AG04449 (cell line): ENCODE data around the gene FBP1.

Experiments used
- CTCF ChIA-PET: fragments of 350-600 bp; formaldehyde crosslinking; extraction: SDS; loops from one replicate; lab custom pipeline; 2021; ENCODE audit warnings: antibody characterized with exemption; lab: Yijun Ruan, JAX
- POLR2A ChIA-PET: fragments of 400-600, 350-600 bp; formaldehyde crosslinking; extraction: SDS; loops from one replicate; lab custom pipeline; 2020; ENCODE audit warnings: antibody characterized with exemption, inconsistent platforms; lab: Yijun Ruan, JAX
- DNase-seq: peaks from one replicate; pipeline ENCODE4 v3.0.0-alpha.2; 2010; ENCODE audit warnings: low read depth, low spot score
- H3K4me3 ChIP-seq: 2 replicates; pipeline ENCODE4 v1.5.1; 2011; ENCODE audit warnings: low read depth, mild to moderate bottlenecking, control low read depth, low read length
- TF ChIP-seq, protein P1 (sequence below): IDR thresholded peaks from one replicate; pipeline ENCODE4 v1.5.1; 2011; ENCODE audit warnings: mild to moderate bottlenecking, moderate library complexity, low read length, control low read depth, inconsistent platforms; ENCODE audit not compliant: insufficient read depth; ENCODE audit errors: missing control alignments

The FBP1 gene

DNA sequence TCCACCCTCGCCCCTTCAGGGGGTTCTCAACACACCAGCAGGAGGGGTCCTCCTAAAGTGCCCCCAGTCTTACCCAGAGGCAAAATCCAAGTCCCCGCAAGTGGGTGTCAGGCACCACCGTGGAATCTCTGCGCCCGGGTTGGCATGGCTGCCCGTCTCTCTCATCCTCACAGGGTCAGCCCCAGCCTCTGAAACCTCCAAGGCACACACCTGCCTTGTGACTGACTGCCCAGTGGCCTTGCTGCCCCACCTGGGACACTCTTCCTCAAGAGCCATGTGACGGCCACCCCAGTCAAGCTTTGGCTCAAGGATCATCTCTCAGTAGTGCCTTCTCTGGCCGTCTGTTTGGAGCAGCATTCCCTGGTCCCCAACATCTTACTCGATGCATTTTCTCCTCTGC lies 50.6 kb downstream of the FBP1 start:
- POLR2A ChIA-PET = no interaction called here
- DNase-seq = no peak
- no peak overlapping the region for H3K4me3 ChIP-seq
- CTCF ChIA-PET = no interaction called here
- TF ChIP-seq, protein P1, sequence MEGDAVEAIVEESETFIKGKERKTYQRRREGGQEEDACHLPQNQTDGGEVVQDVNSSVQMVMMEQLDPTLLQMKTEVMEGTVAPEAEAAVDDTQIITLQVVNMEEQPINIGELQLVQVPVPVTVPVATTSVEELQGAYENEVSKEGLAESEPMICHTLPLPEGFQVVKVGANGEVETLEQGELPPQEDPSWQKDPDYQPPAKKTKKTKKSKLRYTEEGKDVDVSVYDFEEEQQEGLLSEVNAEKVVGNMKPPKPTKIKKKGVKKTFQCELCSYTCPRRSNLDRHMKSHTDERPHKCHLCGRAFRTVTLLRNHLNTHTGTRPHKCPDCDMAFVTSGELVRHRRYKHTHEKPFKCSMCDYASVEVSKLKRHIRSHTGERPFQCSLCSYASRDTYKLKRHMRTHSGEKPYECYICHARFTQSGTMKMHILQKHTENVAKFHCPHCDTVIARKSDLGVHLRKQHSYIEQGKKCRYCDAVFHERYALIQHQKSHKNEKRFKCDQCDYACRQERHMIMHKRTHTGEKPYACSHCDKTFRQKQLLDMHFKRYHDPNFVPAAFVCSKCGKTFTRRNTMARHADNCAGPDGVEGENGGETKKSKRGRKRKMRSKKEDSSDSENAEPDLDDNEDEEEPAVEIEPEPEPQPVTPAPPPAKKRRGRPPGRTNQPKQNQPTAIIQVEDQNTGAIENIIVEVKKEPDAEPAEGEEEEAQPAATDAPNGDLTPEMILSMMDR = no peak

DNA sequence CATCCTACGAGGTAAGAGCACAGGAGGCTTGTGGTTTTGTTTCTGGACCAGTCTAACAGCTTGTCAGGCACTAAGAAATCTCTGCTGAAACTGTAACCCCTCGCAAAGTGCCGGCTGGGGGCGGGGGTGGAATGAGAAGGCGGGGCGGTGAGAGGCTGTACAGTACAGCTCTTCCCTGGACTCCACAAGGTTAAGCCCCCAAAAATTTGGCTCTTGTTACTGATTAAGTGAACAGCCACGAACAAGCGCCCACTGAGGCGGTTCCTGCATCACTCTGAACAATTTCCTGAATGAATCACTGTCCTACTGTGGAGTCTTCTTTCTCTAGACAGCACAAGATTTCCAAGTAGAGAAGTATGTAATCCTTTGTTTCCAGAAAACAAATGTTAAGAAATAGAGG lies 52.5 kb downstream of the FBP1 start:
- TF ChIP-seq, protein P1 = no peak
- no peak overlapping the region for H3K4me3 ChIP-seq
- CTCF ChIA-PET = interaction anchor here (0.7 to 1.1 kb wide), 3 partner anchors 11 to 577 kb away, joined by 3 read pairs; no protein-coding TSS in a partner anchor
- DNase-seq = no peak
- POLR2A ChIA-PET = no interaction called here

DNA sequence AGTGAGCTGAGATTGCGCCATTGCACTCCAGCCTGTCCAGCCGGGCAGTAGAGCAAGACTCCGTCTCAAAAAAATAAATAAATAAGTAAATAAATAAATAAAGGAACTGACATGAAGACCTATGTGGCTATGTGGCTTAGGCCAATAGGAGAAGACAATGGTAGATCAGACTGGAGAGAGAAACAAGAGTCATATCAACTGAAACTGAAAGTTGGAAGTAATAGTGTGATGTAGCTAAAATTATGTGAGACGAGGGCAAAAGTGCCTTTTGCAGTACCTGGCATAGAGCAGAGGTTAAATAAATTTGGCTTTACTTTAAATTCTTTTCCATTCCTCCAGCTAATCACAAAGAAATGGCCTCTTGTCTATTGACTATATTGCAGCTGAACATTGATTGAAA lies 53.0 kb downstream of the FBP1 start:
- DNase-seq = no peak
- CTCF ChIA-PET = interaction anchor here (0.7 to 1.0 kb wide), 2 partner anchors 14 to 578 kb away, joined by 3 read pairs; no protein-coding TSS in a partner anchor
- TF ChIP-seq, protein P1 = no peak
- H3K4me3 ChIP-seq = no peak overlapping the region
- POLR2A ChIA-PET = interaction anchor here (0.5 kb wide), 1 partner anchor 352 kb away, joined by 3 read pairs; no protein-coding TSS in a partner anchor

DNA sequence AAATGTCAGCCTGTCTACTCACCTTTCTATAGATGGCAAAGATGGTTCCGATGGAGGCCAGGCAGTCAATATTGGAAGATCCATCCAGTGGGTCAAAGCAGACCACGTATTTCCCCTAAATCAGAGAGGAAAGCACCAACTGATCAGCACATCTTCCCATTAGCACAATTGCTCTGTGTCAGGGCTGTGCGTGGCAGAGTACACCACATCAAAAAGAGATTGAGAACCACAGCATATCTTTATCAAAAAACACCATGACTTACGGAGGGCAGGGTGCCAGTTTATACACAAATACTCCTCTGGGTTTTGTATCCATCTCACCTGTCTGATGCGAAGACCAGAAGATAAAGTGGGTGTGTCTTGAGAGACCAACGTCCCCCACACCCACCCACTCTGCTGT lies 54.8 kb downstream of the FBP1 start:
- ChIA-PET POLR2A (no interaction called here), CTCF (no interaction called here)
- TF ChIP-seq, protein P1 = no peak
- no peak for DNase-seq
- H3K4me3 ChIP-seq = no peak overlapping the region

DNA sequence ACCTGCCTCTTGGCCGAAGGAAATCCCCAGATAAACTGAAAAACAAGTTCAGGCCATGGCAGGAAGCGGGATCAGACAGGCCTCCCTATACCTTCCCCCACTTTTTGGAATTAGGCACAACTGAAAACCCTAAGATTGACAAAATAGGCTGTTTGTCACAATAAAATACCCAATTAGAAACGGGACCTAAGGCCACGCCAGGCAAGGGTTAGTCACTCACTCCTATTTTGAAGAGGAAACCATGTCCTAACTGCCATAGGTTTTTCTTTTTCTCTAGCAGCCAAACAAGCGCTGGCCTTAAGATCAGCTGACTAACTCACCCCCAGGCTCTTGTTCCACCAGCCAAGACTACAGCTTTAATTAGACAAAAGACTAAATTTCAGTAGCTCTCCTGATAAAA lies 57.6 kb downstream of the FBP1 start:
- no peak overlapping the region for H3K4me3 ChIP-seq
- DNase-seq = no peak
- TF ChIP-seq, protein P1 = no peak
- POLR2A ChIA-PET = interaction anchor here (0.6 kb wide), 1 partner anchor 45 kb away, joined by 3 read pairs; no protein-coding TSS in a partner anchor
- CTCF ChIA-PET = interaction anchor here (1.0 kb wide), 1 partner anchor 16 kb away, joined by 3 read pairs; no protein-coding TSS in a partner anchor

DNA sequence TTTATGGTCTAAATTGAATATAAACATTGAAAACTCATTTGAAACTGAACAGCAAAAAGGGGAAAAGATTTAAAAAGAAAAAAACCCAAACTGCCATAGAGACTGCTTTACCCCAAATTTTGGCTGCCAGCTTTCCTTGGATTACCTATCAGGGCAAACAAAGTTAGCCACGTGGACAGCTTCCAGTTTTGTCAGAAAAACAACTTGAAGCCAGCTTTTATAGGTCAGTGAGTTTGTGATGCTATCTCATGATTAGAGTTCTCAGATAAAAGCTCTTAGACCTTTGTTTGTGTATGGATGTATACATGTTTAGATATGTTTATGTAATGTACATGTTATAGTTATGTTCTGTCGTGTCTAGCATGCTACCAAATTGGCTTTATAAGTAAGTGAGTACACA lies 61.7 kb downstream of the FBP1 start:
- no peak for DNase-seq
- ChIA-PET POLR2A (no interaction called here), CTCF (no interaction called here)
- no peak overlapping the region for H3K4me3 ChIP-seq
- TF ChIP-seq, protein P1 = no peak
